Measurements from ENCODE around the gene TBC1D3E. TPM values are rescaled to one million over a fixed set of nuclear protein-coding genes. Genes with fewer than 3 reads are reported as not detected.

TBC1D3E gene
- total and polyA plus RNA-seq, 9 of the 15 experiments (the other 6 are each of a cell fraction or from before 2014, with no cell fraction given): not detected

Small RNA genes lying within 50 kb of the gene (small RNA-seq; reads per million reads assigned to genes)
- gene RF00019 (not detected), gene RNA5SP526 (not detected)

Other genes starting within 250 kb of the TBC1D3E start
Only the 7 nearest of the 8 such genes appear.
- not detected in 2 replicates for gene TBC1D3K, start 203.5 kb upstream of the TBC1D3E start, total RNA-seq (2014; rRNA removed)
- gene TBC1D3K, start 203.5 kb upstream of the TBC1D3E start, total RNA-seq (2014; rRNA removed; fragmentation: Illumina TruSeq; extraction: Trizol): not detected in 2 replicates
- gene TBC1D3K, start 203.5 kb upstream of the TBC1D3E start, total RNA-seq (2015; rRNA removed; fragmentation: Illumina TruSeq; extraction: Trizol): not detected in 2 replicates
- not detected in 2 replicates for gene TBC1D3K, start 203.5 kb upstream of the TBC1D3E start, total RNA-seq (2021)
- 0.07 TPM in 1 of 2 replicates, not detected in the other for gene TBC1D3K, start 203.5 kb upstream of the TBC1D3E start, polyA plus RNA-seq (2011; rRNA removed)
- not detected in 2 replicates for gene TBC1D3K, start 203.5 kb upstream of the TBC1D3E start, polyA plus RNA-seq (2014; fragmentation: Illumina TruSeq; extraction: Trizol)
- not detected for gene TBC1D3K, start 203.5 kb upstream of the TBC1D3E start, polyA plus RNA-seq (2014; fragmentation: Nextera tagmentation; extraction: Ambion mirVana)
- gene TBC1D3K, start 203.5 kb upstream of the TBC1D3E start, polyA plus RNA-seq (2014; rRNA removed): 0.09 TPM in 1 of 2 replicates, not detected in the other
- gene TBC1D3L, start 138.9 kb upstream of the TBC1D3E start, total RNA-seq (2014; rRNA removed): 0.33 and 0.36 TPM in 2 replicates
- gene TBC1D3L, start 138.9 kb upstream of the TBC1D3E start, total RNA-seq (2014; rRNA removed; fragmentation: Illumina TruSeq; extraction: Trizol): 0.15 and 0.35 TPM in 2 replicates
- 0.40 and 0.45 TPM in 2 replicates for gene TBC1D3L, start 138.9 kb upstream of the TBC1D3E start, total RNA-seq (2015; rRNA removed; fragmentation: Illumina TruSeq; extraction: Trizol)
- 0.40 TPM in 1 of 2 replicates, not detected in the other for gene TBC1D3L, start 138.9 kb upstream of the TBC1D3E start, total RNA-seq (2021)
- gene TBC1D3L, start 138.9 kb upstream of the TBC1D3E start, polyA plus RNA-seq (2011; rRNA removed): 0.04 and 0.33 TPM in 2 replicates
- 0.15 and 0.24 TPM in 2 replicates for gene TBC1D3L, start 138.9 kb upstream of the TBC1D3E start, polyA plus RNA-seq (2014; fragmentation: Illumina TruSeq; extraction: Trizol)
- gene TBC1D3L, start 138.9 kb upstream of the TBC1D3E start, polyA plus RNA-seq (2014; fragmentation: Nextera tagmentation; extraction: Ambion mirVana): under 1 TPM in 1 of 2 experiments, not detected in 1; 0.03 TPM
- 0.68 and 1.3 TPM in 2 replicates for gene TBC1D3L, start 138.9 kb upstream of the TBC1D3E start, polyA plus RNA-seq (2014; rRNA removed)
- gene TBC1D3D, start 124.0 kb upstream of the TBC1D3E start, total RNA-seq (2014; rRNA removed): 0.20 and 0.23 TPM in 2 replicates
- 0.10 and 0.29 TPM in 2 replicates for gene TBC1D3D, start 124.0 kb upstream of the TBC1D3E start, total RNA-seq (2014; rRNA removed; fragmentation: Illumina TruSeq; extraction: Trizol)
- gene TBC1D3D, start 124.0 kb upstream of the TBC1D3E start, total RNA-seq (2015; rRNA removed; fragmentation: Illumina TruSeq; extraction: Trizol): 0.49 and 0.54 TPM in 2 replicates
- 0.24 and 0.67 TPM in 2 replicates for gene TBC1D3D, start 124.0 kb upstream of the TBC1D3E start, total RNA-seq (2021)
- gene TBC1D3D, start 124.0 kb upstream of the TBC1D3E start, polyA plus RNA-seq (2011; rRNA removed): 0.39 and 0.46 TPM in 2 replicates
- gene TBC1D3D, start 124.0 kb upstream of the TBC1D3E start, polyA plus RNA-seq (2014; fragmentation: Illumina TruSeq; extraction: Trizol): 0.40 and 0.56 TPM in 2 replicates
- gene TBC1D3D, start 124.0 kb upstream of the TBC1D3E start, polyA plus RNA-seq (2014; fragmentation: Nextera tagmentation; extraction: Ambion mirVana): under 1 TPM; 0.06 to 0.07 TPM
- 0.73 and 0.80 TPM in 2 replicates for gene TBC1D3D, start 124.0 kb upstream of the TBC1D3E start, polyA plus RNA-seq (2014; rRNA removed)
- not detected in 2 replicates for gene TBC1D3C, start 59.3 kb upstream of the TBC1D3E start, total RNA-seq (2014; rRNA removed)
- not detected in 2 replicates for gene TBC1D3C, start 59.3 kb upstream of the TBC1D3E start, total RNA-seq (2014; rRNA removed; fragmentation: Illumina TruSeq; extraction: Trizol)
- gene TBC1D3C, start 59.3 kb upstream of the TBC1D3E start, total RNA-seq (2015; rRNA removed; fragmentation: Illumina TruSeq; extraction: Trizol): not detected in 2 replicates
- gene TBC1D3C, start 59.3 kb upstream of the TBC1D3E start, total RNA-seq (2021): not detected in 2 replicates
- gene TBC1D3C, start 59.3 kb upstream of the TBC1D3E start, polyA plus RNA-seq (2011; rRNA removed): not detected in 2 replicates
- not detected in 2 replicates for gene TBC1D3C, start 59.3 kb upstream of the TBC1D3E start, polyA plus RNA-seq (2014; fragmentation: Illumina TruSeq; extraction: Trizol)
- gene TBC1D3C, start 59.3 kb upstream of the TBC1D3E start, polyA plus RNA-seq (2014; fragmentation: Nextera tagmentation; extraction: Ambion mirVana): not detected
- gene TBC1D3C, start 59.3 kb upstream of the TBC1D3E start, polyA plus RNA-seq (2014; rRNA removed): not detected in 2 replicates
- 0.57 and 1.1 TPM in 2 replicates for gene TBC1D3, start 64.6 kb downstream of the TBC1D3E start, total RNA-seq (2014; rRNA removed)
- 0.15 and 0.22 TPM in 2 replicates for gene TBC1D3, start 64.6 kb downstream of the TBC1D3E start, total RNA-seq (2014; rRNA removed; fragmentation: Illumina TruSeq; extraction: Trizol)
- 0.45 and 0.65 TPM in 2 replicates for gene TBC1D3, start 64.6 kb downstream of the TBC1D3E start, total RNA-seq (2015; rRNA removed; fragmentation: Illumina TruSeq; extraction: Trizol)
- gene TBC1D3, start 64.6 kb downstream of the TBC1D3E start, total RNA-seq (2021): 1.9 and 2.3 TPM in 2 replicates
- gene TBC1D3, start 64.6 kb downstream of the TBC1D3E start, polyA plus RNA-seq (2011; rRNA removed): 1.6 and 1.9 TPM in 2 replicates
- gene TBC1D3, start 64.6 kb downstream of the TBC1D3E start, polyA plus RNA-seq (2014; fragmentation: Illumina TruSeq; extraction: Trizol): 0.73 and 0.77 TPM in 2 replicates
- under 1 TPM; 0.08 TPM for gene TBC1D3, start 64.6 kb downstream of the TBC1D3E start, polyA plus RNA-seq (2014; fragmentation: Nextera tagmentation; extraction: Ambion mirVana)
- gene TBC1D3, start 64.6 kb downstream of the TBC1D3E start, polyA plus RNA-seq (2014; rRNA removed): 1.2 and 1.5 TPM in 2 replicates
- 64.5 and 66.1 TPM in 2 replicates for gene MRPL45, start 169.2 kb downstream of the TBC1D3E start, total RNA-seq (2014; rRNA removed)
- 55.2 and 61.1 TPM in 2 replicates for gene MRPL45, start 169.2 kb downstream of the TBC1D3E start, total RNA-seq (2014; rRNA removed; fragmentation: Illumina TruSeq; extraction: Trizol)
- 45.5 and 48.4 TPM in 2 replicates for gene MRPL45, start 169.2 kb downstream of the TBC1D3E start, total RNA-seq (2015; rRNA removed; fragmentation: Illumina TruSeq; extraction: Trizol)
- gene MRPL45, start 169.2 kb downstream of the TBC1D3E start, total RNA-seq (2021): 62.8 and 64.4 TPM in 2 replicates
- 83.6 and 120 TPM in 2 replicates for gene MRPL45, start 169.2 kb downstream of the TBC1D3E start, polyA plus RNA-seq (2011; rRNA removed)
- gene MRPL45, start 169.2 kb downstream of the TBC1D3E start, polyA plus RNA-seq (2014; fragmentation: Illumina TruSeq; extraction: Trizol): 99.3 and 107 TPM in 2 replicates
- gene MRPL45, start 169.2 kb downstream of the TBC1D3E start, polyA plus RNA-seq (2014; fragmentation: Nextera tagmentation; extraction: Ambion mirVana): 100 to 1,000 TPM; 209 to 228 TPM
- gene MRPL45, start 169.2 kb downstream of the TBC1D3E start, polyA plus RNA-seq (2014; rRNA removed): 76.8 and 78.1 TPM in 2 replicates
- not detected in 2 replicates for gene GPR179, start 216.0 kb downstream of the TBC1D3E start, total RNA-seq (2014; rRNA removed)
- gene GPR179, start 216.0 kb downstream of the TBC1D3E start, total RNA-seq (2014; rRNA removed; fragmentation: Illumina TruSeq; extraction: Trizol): not detected in 2 replicates
- gene GPR179, start 216.0 kb downstream of the TBC1D3E start, total RNA-seq (2015; rRNA removed; fragmentation: Illumina TruSeq; extraction: Trizol): not detected in 2 replicates
- not detected in 2 replicates for gene GPR179, start 216.0 kb downstream of the TBC1D3E start, total RNA-seq (2021)
- not detected in 2 replicates for gene GPR179, start 216.0 kb downstream of the TBC1D3E start, polyA plus RNA-seq (2011; rRNA removed)
- not detected in 2 replicates for gene GPR179, start 216.0 kb downstream of the TBC1D3E start, polyA plus RNA-seq (2014; fragmentation: Illumina TruSeq; extraction: Trizol)
- not detected for gene GPR179, start 216.0 kb downstream of the TBC1D3E start, polyA plus RNA-seq (2014; fragmentation: Nextera tagmentation; extraction: Ambion mirVana)
- not detected in 2 replicates for gene GPR179, start 216.0 kb downstream of the TBC1D3E start, polyA plus RNA-seq (2014; rRNA removed)

Measured in K562 (cell line).